GM12891 (cell line): ENCODE data around the gene SOWAHA.

ENCODE experiments used
- PAX5 ChIP-seq: IDR thresholded peaks from 2 replicates; pipeline ENCODE4 v1.6.1; 2011; ENCODE audit warnings: low read length, moderate library complexity, mild to moderate bottlenecking; ENCODE audit not compliant: insufficient read depth, severe bottlenecking
- POLR2A ChIP-seq: IDR thresholded peaks from 2 replicates; pipeline ENCODE4 v1.6.1; 2011; ENCODE audit warnings: low read depth, low read length, control low read depth
- POLR2AphosphoS5 ChIP-seq: IDR thresholded peaks from 2 replicates; pipeline ENCODE4 v1.6.1; 2011; ENCODE audit warnings: low read depth, low read length, control low read depth
- POU2F2 ChIP-seq: IDR thresholded peaks from 2 replicates; pipeline ENCODE4 v1.6.1; 2011; ENCODE audit warnings: low read depth, mild to moderate bottlenecking, control low read depth, low read length, moderate library complexity
- SPI1 ChIP-seq: IDR thresholded peaks from 2 replicates; pipeline ENCODE4 v1.6.1; 2011; ENCODE audit warnings: low read depth, low read length, control low read depth
- TAF1 ChIP-seq: IDR thresholded peaks from 2 replicates; pipeline ENCODE4 v1.6.1; 2011; ENCODE audit warnings: low read depth, low read length, control low read depth

- TF ChIP-seq POLR2AphosphoS5 (no peak), POLR2A (no peak), POU2F2 (no peak), PAX5 (no peak), TAF1 (no peak), SPI1 (no peak)
Measured at GRCh38 chr5:132816083-132816482, 3.0 kb downstream of the SOWAHA start.
